Lung microvascular endothelial cell (primary cell): Measurements from ENCODE around the gene MYCN. TPM values are rescaled to one million over a fixed set of nuclear protein-coding genes. Genes with fewer than 3 reads are reported as not detected.
"Not testable (repeated sequence)": the region's sequence is repeated elsewhere in the genome, so short reads cannot be mapped to it uniquely, and the experiment has no call there.

ENCODE experiments used
- DNase-seq, 2 donors: peaks; one replicate each; pipeline versions ENCODE4 v3.0.0 to v3.0.0-alpha.2; 2010; ENCODE audit warnings: low read depth in 2 of 2
- total RNA-seq: library from RNA; depleted of rRNA; stranded (reverse); fragments of >200 nt; gene quantifications from 2 replicates; pipeline ENCODE4 v1.2.1, GENCODE V29; 2014

The MYCN gene
- total RNA-seq, 1 donor from 2014 or later, result 9.5 TPM

DNA sequence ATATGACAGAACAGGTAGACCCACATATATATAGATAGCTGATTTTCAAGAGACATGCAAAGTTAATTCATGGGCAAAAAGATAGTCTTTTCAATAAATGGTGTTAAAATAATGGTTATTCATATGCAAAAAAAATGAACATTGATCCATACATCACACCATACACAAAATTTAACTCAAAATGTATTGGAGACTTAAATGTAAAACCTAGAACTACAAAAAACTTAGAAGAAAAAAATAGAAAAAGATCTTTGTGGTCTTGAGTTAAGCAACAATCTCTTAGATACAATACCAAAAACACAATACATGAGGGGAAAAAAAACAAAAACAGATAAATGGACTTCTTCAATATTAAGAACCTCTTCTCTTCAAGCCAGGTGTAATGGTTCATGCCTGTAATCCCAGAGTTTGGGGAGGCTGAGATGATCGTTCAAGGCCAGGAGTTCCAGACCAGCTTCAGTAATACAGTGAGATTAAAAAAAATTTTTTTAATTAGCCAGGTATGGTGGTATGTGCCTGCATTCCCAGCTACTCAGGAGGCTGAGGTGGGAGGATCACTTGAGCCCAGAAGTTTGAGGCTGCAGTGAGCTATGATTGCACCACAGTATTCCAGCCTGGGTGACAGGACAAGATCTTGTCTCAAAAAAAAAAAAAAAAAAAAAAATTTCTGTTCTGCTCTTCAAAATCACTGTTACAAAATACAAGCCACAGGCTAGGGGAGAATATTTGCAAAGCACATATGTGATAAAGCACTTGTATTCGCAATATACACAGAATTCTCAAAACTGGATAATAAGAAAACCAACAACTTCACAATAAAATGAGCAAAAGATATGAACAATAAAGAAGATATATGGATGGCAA lies 32.7 kb upstream of the MYCN start:
- no peak for DNase-seq

DNA sequence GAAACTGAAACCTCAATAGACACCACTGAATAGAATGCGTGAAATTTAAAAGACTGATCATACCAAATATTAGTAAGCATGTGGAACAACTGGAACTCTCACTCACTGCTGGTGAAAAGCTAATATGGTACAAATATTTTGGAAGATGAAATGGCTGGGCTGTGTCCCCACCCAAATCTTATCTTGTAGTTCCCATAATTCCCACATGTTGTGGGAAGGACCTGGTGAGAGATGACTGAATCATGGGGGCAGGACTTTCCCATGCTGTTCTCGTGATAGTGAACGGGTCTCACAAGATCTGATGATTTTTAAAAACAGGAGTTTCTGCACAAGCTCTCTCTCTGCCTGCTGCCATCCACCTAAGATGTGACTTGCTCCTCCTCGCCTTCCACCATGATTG lies 32.0 kb upstream of the MYCN start:
- no peak for DNase-seq

DNA sequence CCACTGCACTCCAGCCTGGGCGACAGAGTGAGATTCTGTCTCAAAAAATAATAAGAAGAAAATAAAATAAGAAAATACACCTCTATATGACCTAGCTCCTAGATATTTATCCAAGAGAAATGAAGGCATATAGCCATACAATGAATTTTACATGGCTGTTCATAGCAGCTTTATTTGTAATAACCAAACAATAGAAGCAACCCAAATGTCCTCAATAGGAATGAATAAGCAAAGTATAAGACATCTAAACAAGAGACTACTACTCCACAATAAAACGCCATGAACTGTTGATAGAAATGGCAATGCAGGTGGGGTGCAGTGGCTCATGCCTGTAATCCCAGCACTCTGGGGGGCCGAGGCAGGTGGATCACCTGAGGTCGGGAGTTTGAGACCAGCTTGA lies 31.2 kb upstream of the MYCN start:
- DNase-seq, result no peak

DNA sequence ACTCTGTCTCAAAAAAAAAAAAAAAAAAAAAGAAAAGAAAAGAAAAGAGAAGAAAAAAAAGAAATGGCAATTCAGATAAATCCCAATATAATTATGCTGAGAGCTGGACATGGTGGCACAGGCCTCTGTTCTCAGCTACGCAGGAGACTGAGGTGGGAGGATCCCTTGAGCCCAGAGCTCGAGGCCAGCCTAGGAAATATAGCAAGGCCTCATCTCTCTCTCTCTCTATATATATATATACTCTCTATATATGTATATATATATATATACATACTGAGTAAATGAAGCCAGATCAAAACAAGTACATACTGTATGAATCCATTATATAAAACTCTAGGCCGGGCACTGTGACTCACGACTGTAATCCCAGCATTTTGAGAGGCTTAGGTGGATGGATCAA lies 30.6 kb upstream of the MYCN start:
- DNase-seq, result no peak

DNA sequence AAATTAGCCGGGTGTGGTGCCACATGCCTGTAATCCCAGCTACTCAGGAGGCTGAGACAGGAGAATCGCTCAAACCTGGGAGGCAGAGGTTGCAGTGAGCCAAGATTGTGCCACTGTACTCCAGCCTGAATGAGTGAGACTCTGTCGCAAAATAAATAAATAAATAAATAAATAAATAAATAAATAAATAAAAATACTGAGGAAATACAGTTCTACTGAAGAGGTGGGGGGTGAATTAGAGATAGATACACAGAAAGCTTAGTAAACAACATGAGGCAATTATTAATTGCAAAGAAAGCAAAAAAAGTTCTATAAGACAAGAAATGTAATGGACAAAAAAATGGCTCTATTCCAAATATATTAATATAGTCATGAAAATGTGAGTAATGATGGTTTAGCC lies 29.1 kb upstream of the MYCN start:
- not testable (repeated sequence) for DNase-seq

DNA sequence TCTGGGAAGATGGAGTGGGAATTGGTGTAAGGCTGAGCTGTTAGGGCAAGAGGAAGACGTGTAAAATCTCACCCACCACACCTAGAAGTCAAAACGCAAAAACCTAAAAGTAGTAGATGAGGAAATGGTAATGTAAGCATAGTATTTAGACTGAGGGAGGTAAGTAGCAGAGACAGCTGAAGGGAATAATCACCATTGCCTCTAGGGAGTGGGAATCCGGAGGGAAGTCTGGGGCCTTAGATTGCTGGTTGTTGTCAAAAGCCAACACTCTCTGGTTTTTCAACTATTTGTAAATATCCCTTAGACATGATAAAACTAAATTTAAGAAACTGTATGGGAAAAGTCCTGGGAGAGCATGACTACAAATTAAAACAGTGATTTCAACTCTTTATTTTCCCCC lies 28.7 kb upstream of the MYCN start:
- DNase-seq, result no peak

DNA sequence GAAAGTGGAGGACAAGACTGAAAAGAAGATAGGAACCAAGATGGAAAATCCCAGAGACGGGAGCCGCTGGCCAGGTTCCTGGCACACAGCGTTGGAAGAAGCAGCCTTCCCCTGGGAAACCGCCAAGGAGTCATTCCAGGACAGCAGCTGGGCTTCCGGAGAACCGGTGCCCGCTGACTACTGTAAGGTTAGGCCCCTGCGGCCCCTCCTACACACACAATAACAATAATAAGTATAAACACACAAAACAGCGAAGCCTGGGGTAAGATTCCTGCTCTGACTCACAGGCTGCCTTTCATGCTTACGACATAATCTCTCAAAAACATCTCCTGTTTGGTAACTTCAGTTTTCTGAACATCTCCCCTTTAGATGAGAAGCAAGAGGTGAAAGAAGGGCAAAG lies 28.1 kb upstream of the MYCN start:
- peak; percentile 43 to 96 for DNase-seq

DNA sequence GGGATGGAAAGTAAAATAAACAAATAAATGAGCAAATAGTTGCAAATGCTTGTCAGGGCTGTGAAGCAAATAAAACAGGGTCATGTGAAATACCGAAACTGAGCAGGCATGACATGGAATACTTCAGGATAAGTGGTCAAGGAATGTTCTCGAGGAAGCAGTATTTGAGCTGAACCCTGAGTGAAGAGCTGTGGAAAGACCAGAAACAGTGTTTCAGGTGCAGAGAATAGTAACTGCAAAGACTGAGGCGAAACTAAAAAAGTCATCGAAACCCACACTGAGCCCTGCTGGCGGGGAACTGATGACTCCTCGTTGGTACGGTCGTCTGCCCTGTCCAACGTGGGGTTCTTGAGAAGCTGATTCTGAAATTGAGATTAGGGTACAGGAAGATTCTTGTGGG lies 27.2 kb upstream of the MYCN start:
- no peak for DNase-seq

DNA sequence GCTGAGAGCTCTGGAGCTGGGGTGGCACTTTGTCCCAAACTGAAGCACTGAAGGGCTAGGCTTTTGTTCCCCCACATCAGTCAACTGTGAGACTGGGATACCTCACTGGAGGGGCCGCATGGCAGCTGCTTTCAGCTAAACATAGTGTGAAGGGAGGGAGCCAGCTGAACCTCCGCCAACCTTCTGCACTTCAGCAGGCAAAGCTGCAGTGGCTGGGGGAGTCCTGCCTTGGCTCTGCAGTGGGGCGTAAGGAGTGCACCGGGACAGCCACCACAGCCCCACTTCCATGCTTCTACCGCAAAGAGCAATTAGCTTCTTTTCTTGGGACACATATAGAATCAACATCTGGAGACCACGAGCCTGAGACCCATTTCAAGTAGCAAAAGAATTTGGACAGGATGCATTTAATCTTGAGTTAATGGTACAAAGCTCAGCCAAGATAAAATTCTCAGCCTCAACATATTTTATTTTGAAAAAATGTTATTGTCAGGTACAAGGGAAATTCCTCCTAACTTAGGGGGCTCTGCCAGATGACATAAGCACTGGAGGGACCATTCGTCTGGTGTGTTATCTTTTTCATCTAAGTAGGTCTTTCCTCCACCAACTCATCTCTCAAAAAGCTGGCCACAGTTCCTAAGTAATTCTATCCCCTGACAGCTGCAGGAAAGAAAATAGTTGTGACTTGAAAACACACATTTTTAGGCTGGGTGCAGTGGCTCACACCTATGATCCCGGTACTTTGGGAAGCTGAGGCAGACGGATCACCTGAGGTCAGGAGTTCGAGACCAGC lies 25.6 kb upstream of the MYCN start:
- peak in 1 of 2 donors; percentile 14 for DNase-seq

DNA sequence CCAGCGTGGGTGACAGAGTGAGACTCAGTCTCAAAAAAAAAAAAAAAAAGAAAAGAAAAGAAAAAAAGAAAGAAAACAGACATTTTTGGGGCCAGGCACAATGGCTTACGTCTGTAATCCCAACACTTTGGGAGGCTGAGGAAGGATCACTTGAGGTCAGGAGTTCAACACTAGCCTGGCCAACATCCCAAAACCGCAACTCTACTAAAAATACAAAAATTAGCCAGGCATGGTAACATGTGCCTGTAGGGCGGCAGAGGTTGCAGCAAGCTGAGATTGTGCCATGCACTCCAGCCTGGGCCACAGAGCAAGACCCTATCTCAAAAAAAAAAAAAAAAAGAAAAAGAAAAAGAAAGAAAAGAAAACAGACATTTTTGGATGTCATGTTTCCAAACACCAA lies 24.8 kb upstream of the MYCN start:
- DNase-seq, result not testable (repeated sequence)

DNA sequence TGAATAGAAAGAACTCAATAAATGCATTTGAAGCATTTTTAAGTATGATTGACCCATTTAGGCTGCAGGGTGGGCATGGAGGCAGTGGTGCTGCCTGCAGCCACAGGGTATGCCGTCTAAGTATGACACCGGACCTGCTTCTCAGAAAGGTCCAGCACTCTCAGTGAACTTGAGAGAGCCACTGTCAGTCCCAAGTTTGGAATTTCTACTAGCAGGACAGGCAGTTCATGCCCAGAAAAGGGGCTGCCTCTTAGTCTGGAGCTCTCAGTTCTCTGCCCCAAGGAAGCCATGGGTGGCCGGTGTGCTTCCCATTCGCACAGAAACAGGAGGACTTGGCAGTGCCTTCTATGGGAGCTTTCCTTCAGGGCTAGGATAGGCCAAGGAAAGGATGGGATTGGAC lies 24.0 kb upstream of the MYCN start:
- DNase-seq, result no peak

DNA sequence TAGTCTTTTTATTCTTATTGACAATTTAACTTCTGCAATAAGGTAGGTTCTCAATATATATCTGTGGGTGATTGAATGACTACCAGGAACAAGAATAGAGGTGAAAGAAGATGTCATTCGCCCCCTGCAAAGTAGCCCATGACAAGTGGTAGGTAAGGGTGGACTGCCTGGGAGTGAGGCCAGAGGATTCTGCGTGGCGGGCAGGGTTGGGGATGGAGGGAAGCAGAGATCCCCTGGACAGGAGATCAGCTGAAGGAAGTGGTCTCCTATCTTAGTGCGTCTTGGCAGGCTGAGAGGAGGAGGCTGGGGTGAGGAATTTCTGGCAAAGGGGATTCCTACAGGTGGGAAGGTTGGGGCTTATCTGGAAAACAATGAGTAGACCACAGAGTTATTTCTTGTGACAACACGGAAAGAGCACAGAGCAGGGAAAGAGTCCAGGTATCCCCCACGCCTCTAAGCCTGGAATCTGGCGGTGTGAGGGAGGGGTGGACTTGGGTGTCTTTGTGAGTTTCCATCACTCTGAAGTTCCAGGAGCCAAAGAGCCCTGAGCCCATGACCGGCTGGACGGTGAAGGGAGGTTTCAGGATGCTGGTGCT lies 21.5 kb upstream of the MYCN start:
- no peak for DNase-seq

DNA sequence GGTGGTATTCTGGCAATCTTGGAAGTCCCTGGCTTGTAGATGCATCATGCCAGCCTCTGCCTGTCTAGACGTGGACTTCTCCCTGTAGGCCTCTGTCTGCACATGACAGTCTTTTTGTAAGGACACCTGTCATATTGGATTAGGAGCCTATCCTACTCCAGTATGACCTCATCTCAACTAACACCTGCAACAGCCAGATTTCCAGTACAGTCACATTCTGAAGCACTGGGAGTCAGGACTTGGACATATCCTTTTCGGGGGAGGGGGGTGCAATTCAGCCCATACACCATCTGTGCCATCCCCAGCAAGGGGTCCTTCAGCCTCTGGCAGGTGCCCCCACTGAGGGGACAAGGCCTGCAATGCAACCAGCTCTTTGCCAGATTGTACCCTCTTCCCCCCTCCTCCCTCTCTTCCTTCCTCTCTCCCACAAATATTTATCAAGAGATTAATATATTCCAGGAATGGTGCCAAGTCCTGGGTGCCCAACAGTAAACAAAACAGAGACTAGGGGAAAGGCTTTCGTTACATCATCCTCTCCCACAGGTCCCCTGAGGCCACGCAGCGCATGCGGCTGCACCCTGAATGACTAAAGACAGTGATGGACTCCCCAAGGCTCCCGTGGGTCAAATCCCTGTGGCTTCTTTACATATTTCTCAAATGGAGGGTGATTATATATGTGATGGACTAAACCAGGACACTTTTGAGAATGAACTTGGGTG lies 20.5 kb upstream of the MYCN start:
- no peak for DNase-seq

DNA sequence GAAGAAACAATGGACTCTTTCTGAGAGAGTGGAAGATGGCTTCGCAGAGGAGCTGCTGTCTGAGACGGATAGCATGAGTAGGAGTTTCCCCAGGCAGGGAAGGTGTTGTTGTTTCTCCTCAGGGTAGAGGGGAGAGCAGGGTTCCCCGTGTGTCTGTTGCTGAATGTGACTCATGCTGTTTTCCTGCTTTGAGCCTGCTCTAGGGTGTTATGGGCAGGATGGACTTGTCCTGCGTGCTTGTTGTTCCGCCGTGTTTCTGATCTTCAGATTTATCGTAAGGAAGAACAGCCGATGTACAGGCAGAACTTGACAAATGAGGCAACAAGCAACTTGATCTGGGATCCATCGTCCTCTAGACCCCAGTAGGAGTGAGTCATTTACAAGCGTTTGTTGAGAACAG lies 19.7 kb upstream of the MYCN start:
- DNase-seq, result no peak

DNA sequence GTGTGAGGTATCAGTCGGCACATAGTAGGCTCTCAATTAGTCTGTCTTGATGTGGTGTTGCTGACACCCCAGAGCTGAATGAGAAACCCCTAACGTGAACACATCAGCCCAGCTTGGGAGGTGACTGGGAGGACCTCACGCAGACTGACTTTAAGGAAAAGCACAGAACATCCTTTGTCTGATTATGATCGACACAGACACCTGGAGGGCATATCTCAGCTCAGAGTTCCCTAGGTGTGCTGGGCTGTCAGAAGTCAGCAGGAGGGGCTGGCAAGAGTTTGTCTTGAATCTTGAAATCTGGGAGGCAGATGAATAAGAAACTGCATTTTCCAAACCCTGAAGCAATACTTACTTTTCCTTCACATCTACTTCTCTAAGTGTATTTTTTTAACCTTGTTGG lies 16.8 kb upstream of the MYCN start:
- DNase-seq, result no peak

DNA sequence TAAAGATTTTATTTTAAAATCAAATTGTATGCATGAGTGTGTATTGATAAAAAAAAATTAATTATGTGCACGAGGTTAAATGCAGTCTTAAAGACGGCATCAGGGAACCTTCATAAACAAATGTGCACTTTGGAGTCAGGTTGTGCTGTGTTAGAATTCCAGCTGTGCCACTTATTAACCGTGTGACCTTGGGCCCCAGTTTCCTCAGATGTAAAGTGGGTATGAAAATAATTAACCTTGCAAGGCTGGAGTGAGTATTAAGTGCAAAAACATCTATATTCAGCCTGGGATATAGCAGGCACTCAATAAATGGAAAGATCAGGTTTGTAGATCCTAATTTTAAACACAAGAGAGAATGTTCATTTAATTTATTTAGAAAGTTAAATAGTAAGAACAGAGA lies 14.5 kb upstream of the MYCN start:
- DNase-seq, result no peak

DNA sequence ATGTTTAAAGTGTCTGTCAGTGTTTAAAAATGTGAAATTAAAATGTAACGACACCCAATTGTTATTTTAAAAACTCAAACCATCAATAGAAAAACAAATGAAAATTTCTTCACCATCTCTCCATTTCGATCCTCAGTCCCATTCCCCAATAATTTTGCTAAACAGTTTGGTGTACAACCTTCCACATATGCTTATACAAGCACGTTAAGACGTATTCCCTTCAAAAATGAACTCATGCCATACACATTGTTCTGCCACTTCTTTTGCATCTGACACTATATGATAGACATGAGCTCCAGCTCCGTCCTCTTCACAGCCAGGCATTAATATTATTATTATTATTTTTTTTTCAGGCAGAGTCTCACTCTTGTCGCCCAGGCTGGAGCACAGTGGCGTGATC lies 14.1 kb upstream of the MYCN start:
- no peak for DNase-seq

DNA sequence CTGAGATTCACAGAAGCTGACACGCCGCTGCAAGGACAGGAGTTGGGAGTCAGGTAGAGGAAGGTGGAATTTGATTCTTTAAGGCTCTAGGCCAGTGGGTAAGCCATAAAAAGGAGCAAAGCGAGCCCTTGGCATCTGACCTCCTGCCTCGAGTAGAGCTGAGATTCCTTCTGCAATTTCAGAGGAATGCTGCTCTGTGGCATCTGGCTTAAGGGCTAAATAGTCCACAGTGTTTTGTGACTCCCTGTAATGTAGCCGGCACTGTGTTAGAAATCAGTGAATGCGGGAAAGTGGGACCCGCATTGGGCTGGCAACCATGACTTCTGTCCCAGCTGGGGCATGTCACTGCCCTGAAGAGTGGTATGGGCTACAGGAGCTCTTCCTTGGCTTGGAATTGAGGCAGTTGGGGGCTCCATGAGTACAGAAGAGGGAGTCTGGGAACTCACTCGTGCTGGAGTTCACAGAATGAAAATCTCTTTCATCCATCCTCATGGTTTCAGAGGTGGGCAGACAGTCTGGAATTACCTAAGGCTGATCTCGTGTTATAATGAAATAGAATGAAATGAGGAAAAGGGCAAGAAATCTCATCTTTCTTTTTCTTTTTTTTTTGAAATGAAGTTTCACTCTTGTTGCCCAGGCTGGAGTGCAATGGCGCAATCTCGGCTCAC lies 12.7 kb upstream of the MYCN start:
- DNase-seq, result no peak

DNA sequence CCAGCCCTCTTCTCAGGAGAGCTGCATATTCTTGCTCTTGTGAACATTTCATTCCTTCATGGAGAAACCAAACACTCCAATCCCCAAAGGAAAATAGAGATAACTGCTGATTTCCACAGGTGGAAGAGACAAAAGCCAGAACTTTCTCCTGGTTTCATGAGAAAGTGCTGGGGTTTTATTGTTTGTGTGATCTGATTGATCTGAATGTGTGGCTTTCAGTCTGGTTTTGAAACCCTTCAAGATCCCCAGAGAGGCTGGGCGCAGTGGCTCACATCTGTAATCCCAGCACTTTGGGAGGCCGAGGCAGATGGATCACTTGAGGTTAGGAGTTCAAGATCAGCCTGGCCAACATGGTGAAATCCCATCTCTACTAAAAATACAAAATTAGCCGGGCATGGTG lies 11.3 kb upstream of the MYCN start:
- DNase-seq, result not testable (repeated sequence)

DNA sequence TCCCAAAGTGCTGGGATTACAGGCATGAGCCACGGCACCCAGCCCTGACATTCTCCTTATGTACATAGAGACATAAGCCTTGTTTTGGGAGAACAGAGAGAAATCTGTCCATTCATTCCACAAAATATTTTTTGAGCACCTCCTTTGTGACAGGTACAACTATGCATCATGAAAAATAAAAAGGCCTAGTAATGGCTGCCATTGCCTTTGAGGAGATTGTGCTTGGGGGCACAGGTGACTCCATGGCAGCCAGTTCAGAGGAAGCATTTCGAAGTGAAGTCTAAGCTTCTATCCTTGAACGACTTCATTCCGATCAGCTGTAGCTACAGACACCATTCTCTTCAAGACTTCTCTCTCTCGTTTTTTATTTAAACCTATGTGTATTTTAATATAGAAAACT lies 10.5 kb upstream of the MYCN start:
- no peak for DNase-seq

DNA sequence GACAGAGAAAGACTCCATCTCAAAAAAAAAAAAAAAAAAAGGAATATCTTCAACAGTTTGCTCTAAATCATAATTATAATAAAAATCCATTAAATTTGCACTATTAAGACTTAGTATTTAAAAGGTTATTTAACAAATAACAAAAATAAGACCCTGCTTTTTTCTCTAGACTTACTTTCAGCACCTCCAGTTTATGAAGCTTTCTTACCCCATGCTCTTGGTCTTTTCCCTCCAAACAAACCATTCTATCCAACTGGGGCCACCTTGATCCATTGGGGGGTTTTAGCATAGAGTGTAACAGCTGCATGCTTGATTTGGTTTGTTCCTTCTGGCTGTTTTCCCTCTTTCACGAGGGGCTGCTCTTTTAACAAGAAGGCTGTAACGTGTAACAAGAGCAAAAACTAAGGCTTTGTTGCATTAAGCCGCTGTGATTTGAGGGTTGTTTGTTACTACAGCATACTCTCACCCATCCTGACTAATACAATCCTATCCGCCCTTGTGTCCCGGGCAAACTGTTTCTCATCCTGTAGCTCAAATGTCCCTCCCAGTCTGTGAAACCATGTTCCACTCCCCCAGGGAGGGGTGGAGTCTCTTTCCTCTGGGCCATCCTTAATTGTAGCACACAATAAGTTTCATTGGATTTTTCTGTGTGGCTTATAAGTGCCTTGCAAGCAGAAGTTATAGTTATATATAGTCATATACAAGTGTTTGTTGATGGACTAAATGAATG lies 9.6 kb upstream of the MYCN start:
- DNase-seq, result no peak
